ENCODE measurements around the gene THUMPD3. TPM values are rescaled to one million over a fixed set of nuclear protein-coding genes. Genes with fewer than 3 reads are reported as not detected.

Gene THUMPD3
- total and polyA plus RNA-seq, 9 of the 15 experiments (the other 6 are each of a cell fraction or from before 2014, with no cell fraction given): 58.3 to 132 (median 113) TPM

DNA sequence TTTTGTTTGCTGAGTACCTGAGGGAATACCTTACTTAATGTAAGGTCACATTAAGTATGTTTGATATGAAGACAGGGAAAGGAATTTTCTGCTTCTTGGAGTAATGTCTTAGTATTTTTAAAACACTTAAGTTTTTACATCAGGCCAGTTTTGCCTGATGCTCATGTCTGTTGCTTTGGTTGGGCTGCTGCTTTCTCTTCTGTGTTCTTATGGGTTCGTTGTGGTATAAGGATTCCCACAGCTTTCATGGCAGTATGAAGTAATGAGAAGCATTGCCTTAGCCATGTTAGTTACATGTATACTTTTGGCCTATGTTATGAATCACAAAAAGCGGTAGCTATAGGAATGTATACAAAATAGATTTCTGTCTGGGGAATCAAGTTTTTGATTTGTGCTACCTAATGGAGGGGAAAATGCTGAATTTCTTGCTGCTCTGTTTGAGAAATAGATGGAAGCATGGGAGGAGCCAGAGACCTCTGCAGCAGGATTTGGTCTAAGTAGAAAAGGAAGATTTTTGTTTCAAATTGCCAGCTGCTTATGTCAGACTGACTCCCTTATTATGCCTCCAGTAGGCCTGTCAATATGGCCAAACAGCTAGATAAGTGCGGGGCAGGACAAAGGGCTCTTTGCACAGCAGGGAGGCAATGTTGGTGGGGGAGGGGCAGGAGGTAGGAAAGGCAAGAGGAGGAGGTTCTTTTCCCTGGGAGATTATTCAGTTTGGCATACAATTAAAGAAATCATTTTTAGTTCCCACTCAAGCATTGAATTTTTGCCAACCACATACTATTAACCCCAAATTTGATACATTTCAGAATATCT, 39.8 kb downstream of the THUMPD3 start (continued):
- TF ChIP-seq, protein P1, sequence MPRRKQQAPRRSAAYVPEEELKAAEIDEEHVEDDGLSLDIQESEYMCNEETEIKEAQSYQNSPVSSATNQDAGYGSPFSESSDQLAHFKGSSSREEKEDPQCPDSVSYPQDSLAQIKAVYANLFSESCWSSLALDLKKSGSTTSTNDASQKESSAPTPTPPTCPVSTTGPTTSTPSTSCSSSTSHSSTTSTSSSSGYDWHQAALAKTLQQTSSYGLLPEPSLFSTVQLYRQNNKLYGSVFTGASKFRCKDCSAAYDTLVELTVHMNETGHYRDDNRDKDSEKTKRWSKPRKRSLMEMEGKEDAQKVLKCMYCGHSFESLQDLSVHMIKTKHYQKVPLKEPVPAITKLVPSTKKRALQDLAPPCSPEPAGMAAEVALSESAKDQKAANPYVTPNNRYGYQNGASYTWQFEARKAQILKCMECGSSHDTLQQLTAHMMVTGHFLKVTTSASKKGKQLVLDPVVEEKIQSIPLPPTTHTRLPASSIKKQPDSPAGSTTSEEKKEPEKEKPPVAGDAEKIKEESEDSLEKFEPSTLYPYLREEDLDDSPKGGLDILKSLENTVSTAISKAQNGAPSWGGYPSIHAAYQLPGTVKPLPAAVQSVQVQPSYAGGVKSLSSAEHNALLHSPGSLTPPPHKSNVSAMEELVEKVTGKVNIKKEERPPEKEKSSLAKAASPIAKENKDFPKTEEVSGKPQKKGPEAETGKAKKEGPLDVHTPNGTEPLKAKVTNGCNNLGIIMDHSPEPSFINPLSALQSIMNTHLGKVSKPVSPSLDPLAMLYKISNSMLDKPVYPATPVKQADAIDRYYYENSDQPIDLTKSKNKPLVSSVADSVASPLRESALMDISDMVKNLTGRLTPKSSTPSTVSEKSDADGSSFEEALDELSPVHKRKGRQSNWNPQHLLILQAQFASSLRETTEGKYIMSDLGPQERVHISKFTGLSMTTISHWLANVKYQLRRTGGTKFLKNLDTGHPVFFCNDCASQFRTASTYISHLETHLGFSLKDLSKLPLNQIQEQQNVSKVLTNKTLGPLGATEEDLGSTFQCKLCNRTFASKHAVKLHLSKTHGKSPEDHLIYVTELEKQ (CRISPR knock-in tag; IDR thresholded peaks at IDR 0.05): no peak
- TF ChIP-seq TCFL5 (CRISPR knock-in tag; conservative IDR thresholded peaks at IDR 0.05): no peak
- no peak for TF ChIP-seq JUNB (CRISPR knock-in tag; conservative IDR thresholded peaks at IDR 0.05)
- no peak for TF ChIP-seq ZNF717 (CRISPR knock-in tag; IDR thresholded peaks at IDR 0.05)
- TF ChIP-seq MXI1 (IDR thresholded peaks at IDR 0.05; ENCODE audit: low read depth, low read length): no peak; the same call in 1 of the 2 replicates
- TF ChIP-seq LARP7 (IDR thresholded peaks at IDR 0.05): peak; percentile 67; the same call in 1 of the 2 replicates
- no peak for TF ChIP-seq ZNF57 (CRISPR knock-in tag; IDR thresholded peaks at IDR 0.05)
- TF ChIP-seq RBBP5 (IDR thresholded peaks at IDR 0.05; ENCODE audit: borderline replicate concordance, insufficient read depth, low read length, poor library complexity, severe bottlenecking): no peak
- TF ChIP-seq, protein P2, sequence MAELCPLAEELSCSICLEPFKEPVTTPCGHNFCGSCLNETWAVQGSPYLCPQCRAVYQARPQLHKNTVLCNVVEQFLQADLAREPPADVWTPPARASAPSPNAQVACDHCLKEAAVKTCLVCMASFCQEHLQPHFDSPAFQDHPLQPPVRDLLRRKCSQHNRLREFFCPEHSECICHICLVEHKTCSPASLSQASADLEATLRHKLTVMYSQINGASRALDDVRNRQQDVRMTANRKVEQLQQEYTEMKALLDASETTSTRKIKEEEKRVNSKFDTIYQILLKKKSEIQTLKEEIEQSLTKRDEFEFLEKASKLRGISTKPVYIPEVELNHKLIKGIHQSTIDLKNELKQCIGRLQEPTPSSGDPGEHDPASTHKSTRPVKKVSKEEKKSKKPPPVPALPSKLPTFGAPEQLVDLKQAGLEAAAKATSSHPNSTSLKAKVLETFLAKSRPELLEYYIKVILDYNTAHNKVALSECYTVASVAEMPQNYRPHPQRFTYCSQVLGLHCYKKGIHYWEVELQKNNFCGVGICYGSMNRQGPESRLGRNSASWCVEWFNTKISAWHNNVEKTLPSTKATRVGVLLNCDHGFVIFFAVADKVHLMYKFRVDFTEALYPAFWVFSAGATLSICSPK (IDR thresholded peaks at IDR 0.05; ENCODE audit: borderline replicate concordance): no peak
- TF ChIP-seq MCM3 (IDR thresholded peaks at IDR 0.05): no peak
- TF ChIP-seq KAT8 (IDR thresholded peaks at IDR 0.05; ENCODE audit: low read depth): no peak
- TF ChIP-seq, protein P3, sequence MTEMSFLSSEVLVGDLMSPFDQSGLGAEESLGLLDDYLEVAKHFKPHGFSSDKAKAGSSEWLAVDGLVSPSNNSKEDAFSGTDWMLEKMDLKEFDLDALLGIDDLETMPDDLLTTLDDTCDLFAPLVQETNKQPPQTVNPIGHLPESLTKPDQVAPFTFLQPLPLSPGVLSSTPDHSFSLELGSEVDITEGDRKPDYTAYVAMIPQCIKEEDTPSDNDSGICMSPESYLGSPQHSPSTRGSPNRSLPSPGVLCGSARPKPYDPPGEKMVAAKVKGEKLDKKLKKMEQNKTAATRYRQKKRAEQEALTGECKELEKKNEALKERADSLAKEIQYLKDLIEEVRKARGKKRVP (CRISPR knock-in tag; IDR thresholded peaks at IDR 0.05): no peak
- no peak for TF ChIP-seq ZNF695 (CRISPR knock-in tag; IDR thresholded peaks at IDR 0.05)
- no peak for TF ChIP-seq ETV5 (CRISPR knock-in tag; IDR thresholded peaks at IDR 0.05; ENCODE audit: low read depth)
- TF ChIP-seq NUFIP1 (IDR thresholded peaks at IDR 0.05; ENCODE audit: partially characterized antibody): no peak
- TF ChIP-seq HNRNPUL1 (IDR thresholded peaks at IDR 0.05; ENCODE audit: low read length): no peak
- TF ChIP-seq, protein P4, sequence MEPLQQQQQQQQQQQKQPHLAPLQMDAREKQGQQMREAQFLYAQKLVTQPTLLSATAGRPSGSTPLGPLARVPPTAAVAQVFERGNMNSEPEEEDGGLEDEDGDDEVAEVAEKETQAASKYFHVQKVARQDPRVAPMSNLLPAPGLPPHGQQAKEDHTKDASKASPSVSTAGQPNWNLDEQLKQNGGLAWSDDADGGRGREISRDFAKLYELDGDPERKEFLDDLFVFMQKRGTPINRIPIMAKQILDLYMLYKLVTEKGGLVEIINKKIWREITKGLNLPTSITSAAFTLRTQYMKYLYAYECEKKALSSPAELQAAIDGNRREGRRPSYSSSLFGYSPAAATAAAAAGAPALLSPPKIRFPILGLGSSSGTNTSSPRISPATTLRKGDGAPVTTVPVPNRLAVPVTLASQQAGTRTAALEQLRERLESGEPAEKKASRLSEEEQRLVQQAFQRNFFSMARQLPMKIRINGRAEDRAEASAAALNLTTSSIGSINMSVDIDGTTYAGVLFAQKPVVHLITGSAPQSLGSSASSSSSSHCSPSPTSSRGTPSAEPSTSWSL (CRISPR knock-in tag; IDR thresholded peaks at IDR 0.05; ENCODE audit: borderline replicate concordance): no peak
- TF ChIP-seq, protein P5, sequence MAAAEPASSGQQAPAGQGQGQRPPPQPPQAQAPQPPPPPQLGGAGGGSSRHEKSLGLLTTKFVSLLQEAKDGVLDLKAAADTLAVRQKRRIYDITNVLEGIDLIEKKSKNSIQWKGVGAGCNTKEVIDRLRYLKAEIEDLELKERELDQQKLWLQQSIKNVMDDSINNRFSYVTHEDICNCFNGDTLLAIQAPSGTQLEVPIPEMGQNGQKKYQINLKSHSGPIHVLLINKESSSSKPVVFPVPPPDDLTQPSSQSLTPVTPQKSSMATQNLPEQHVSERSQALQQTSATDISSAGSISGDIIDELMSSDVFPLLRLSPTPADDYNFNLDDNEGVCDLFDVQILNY (CRISPR knock-in tag; IDR thresholded peaks at IDR 0.05): no peak
- no peak for TF ChIP-seq RHOXF2B (CRISPR knock-in tag; conservative IDR thresholded peaks at IDR 0.05)
